SKM-1 (cell line): ENCODE measurements around the gene DDX52.
"Not testable (repeated sequence)": the region's sequence is repeated elsewhere in the genome, so short reads cannot be mapped to it uniquely, and the experiment has no call there.

Experiments used
- DNase-seq: peaks from one replicate; lab custom pipeline; 2025; ENCODE audit not compliant: unreplicated experiment; lab: John Stamatoyannopoulos, UW

The DDX52 gene

GRCh38 chr17:37657202-37657601 lies 14.0 kb upstream of the DDX52 start:
- no peak for DNase-seq

DNA sequence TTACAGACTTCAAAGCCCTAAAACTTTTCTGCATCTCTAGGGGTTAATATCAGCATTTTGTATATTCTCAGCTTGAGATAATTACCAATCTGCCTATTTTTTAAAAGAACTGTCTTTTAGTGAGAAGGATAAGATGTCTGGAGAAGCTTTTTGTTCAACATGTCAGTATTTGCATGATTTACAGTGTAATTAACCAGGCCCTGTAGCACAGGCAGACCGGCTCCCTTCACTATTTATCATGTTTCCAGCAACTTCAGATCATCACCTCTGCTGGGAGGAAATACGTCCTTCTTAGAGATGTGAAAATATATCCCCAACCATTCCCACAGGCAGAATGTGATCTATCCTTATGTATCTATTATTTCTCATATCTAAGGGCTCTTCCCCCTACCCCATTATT lies 8.6 kb upstream of the DDX52 start:
- no peak for DNase-seq

DNA sequence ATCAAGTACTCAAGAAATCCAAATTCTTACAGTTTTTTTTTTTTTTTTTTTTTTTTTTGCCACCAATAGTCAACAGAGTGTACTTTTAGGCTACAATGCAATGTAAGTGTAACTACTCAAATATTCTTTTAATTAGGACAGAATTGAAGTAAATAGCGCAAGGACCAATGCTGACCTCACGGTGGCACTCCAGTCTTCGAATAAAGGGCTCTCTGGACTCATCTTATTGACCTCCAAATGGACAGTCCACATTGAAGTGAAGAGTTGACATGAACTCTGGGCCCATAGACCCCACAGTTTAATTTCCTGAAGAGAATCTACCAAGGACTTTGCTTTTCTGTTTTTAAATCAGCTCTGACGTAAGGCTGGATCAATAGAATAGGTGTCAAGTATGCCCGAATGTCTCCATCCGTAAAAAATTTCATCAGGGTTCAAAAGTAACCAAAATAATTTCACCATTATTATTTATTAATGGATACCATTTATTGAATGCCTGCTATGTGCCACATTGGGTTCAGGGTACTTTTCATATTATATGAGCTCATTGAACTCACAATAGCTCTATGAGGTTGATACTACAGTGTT lies 7.3 kb upstream of the DDX52 start:
- DNase-seq: no peak

- DNase-seq: no peak
Measured at GRCh38 chr17:37648555-37648954, 5.3 kb upstream of the DDX52 start.

DNA sequence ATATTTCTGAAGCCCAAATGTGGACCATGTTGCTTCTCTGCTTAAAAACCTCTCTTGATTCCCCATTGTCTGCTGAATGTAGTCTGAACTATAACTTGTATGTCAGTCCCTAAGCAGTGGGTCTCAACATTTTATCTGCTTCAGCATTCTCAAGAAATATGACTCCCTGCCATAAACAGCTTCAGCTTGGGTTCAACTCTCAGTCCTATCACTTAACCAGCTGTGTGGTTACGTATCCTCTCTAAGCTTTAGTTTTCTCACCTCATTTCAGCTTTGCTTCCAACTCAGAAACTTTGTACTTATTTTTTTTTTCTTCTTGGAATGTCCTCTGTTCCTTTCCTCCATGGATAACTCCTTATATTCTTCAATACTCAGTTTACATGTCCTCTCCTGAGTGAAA lies 4.6 kb upstream of the DDX52 start:
- DNase-seq: no peak

DNA sequence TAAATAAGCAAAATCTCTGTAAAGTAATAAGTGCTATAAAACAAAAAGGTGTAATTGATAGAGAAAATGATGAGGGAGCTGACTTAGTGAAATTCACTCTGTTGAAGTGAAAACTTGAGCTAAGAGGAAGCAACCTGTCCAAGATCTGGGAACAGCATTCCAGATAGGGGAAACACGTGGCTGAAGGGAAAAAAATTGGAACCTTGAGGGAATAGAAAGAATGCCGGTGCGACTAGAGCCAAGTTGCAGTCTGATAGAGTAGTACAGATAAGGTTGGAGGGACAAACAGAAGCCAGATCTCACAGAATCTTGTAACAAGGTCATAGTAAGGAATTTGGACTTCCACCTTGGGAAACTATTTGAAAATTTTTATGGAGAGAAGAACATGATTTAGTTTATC lies 623 bp upstream of the DDX52 start:
- no peak for DNase-seq

- DNase-seq: no peak
Measured at GRCh38 chr17:37642681-37643080, 565 bp downstream of the DDX52 start.

- DNase-seq: no peak
Measured at GRCh38 chr17:37640015-37640414, 3.2 kb downstream of the DDX52 start.

GRCh38 chr17:37637956-37638355 lies 5.3 kb downstream of the DDX52 start:
- DNase-seq: no peak

DNA sequence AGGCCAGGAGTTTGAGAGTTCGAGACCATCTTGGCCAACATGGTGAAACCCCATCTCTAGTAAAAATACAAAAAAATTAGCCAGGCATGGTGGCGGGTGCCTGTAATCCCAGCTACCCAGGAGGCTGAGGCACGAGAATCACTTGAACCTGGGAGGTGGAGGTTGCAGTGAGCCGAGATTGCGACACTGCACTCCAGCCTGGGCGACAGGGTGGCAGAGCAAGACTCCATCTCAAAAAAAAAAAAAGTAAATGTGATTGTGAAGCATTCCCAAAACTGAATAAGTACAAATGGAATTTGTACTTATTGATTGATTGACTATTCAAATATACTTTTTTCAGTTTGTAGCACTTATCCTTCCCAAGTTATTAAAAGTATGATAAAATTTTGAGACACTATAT lies 26.8 kb downstream of the DDX52 start:
- DNase-seq: not testable (repeated sequence)

GRCh38 chr17:37614823-37615222 lies 28.4 kb downstream of the DDX52 start:
- no peak for DNase-seq

DNA sequence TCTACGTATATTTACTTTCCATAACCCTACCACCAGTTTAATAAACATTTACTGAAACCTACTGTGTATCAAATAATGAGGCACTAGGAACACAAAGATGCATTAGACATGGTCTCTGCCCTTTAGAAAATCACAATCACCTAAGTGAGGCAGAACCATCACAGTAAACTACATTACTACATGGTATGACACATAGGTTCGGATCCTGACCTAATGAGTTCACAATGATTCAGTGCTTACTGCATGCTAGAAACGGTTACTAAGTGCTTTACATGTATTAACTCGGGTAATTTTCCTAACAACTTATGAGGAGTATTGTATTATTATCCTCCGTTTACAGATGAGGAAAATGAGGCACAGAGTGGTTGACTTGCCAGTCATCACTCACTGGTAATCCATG lies 28.9 kb downstream of the DDX52 start:
- no peak for DNase-seq

GRCh38 chr17:37610971-37611370 lies 32.3 kb downstream of the DDX52 start:
- no peak for DNase-seq

GRCh38 chr17:37610041-37610420 lies 33.2 kb downstream of the DDX52 start:
- not testable (repeated sequence) for DNase-seq

- DNase-seq: peak; percentile 77
Measured at GRCh38 chr17:37609170-37610040, 33.8 kb downstream of the DDX52 start, which contains the start of gene SYNRG. SYNRG (minus strand) TSS chr17:37609418; CDS start chr17:37609355, 63 bp downstream.

GRCh38 chr17:37608351-37609169 lies 34.7 kb downstream of the DDX52 start:
- peak; percentile 23 for DNase-seq

GRCh38 chr17:37607637-37608331 lies 35.5 kb downstream of the DDX52 start:
- DNase-seq: no peak

- no peak for DNase-seq
Measured at GRCh38 chr17:37605813-37606505, 37.3 kb downstream of the DDX52 start.

DNA sequence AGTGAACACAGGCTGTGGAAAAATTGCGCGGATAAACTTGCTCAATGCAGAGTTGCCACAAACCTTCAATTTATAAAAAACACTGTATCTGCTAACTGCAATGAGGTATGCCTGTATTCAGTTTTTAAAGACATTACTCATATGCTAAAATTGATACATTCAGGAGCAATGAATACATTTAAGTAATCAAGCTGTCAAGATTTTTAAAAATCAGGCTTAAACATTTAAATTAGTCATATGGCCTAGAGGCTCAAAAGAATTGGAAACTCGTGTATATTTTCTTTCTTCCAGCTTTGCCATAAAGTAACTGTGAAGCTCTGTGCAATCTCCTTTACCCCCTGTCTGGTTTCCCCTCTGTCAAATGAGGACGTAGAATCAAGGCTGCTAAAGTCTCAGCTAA lies 38.2 kb downstream of the DDX52 start:
- no peak for DNase-seq

DNA sequence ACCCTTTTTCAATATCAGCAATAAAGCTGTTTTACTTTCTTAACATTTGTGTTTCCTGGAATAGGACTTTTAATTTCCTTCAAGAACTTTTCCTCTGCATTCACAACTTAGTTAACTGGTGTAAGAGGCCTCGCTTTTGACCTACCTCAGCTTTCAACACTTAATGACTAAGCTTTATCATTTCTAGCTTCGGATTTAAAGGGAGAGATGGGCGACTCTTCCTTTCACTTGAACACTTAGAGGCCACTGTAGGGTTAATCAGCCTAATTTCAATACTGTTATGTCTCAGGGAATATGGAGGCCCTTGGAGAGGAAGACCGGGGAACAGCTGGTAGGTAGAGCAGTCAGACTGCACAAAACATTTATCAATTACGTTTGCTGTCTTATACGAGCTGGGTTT lies 38.7 kb downstream of the DDX52 start:
- DNase-seq: no peak

GRCh38 chr17:37598145-37598544 lies 45.1 kb downstream of the DDX52 start:
- no peak for DNase-seq
